ENCODE data around the gene ACSF2. TPM values are rescaled to one million over a fixed set of nuclear protein-coding genes. Genes with fewer than 3 reads are reported as not detected.

The ACSF2 gene
- total RNA-seq, 1 experiment from 2014 or later: 12.2 TPM

- Histone ChIP-seq H4K8ac (replicated peaks; ENCODE audit: insufficient read length, low read depth, low read length) (no peak overlapping the region), H3T11ph (ENCODE audit: low read length) (no peak overlapping the region), H3K27ac (ENCODE audit: insufficient read length, low read depth, low read length) (no peak overlapping the region), H2BK20ac (ENCODE audit: low read depth, low read length, poor library complexity, severe bottlenecking) (no peak overlapping the region), H2BK12ac (ENCODE audit: insufficient read length, low read depth, low read length) (no peak overlapping the region), H3K4me1 (ENCODE audit: insufficient read depth, low read length) (no peaks in the 10 kb centered on the region), H3K18ac (ENCODE audit: insufficient read length, low read depth, low read length) (no peak overlapping the region), H3K23ac (ENCODE audit: insufficient read length, low read depth, low read length) (no peak overlapping the region), H3K56ac (ENCODE audit: insufficient read length, low read depth, low read length) (no peak overlapping the region), H2AK5ac (ENCODE audit: insufficient read length, low read length) (no peak overlapping the region), H4K20me1 (ENCODE audit: control insufficient read depth, insufficient read depth, insufficient read length) (no peaks in the 10 kb centered on the region), H2BK5ac (ENCODE audit: insufficient read length, low read length) (no peak overlapping the region), H2BK15ac (ENCODE audit: low read depth, low read length) (no peak overlapping the region), H2AFZ (ENCODE audit: low read length) (no peak overlapping the region), H3K4ac (ENCODE audit: low read depth, low read length) (no peak overlapping the region), H3K27me3 (ENCODE audit: insufficient read depth, low read length) (no peaks in the 10 kb centered on the region), H3K9ac (ENCODE audit: extremely low read depth, insufficient read length, low read length) (no peak overlapping the region), H4K91ac (ENCODE audit: insufficient read length, low read depth, low read length) (no peak overlapping the region), H3K79me1 (ENCODE audit: insufficient read depth, low read depth, low read length, poor library complexity, severe bottlenecking) (no peaks in the 10 kb centered on the region), H4K5ac (ENCODE audit: insufficient read length, low read depth, low read length) (no peak overlapping the region), H3K23me2 (ENCODE audit: insufficient read length, low read depth, low read length, poor library complexity, severe bottlenecking) (no peaks in the 10 kb centered on the region), H3K9me3 (ENCODE audit: control insufficient read depth, low read depth, low read length) (no peaks in the 10 kb centered on the region), H3K79me2 (ENCODE audit: insufficient read depth, low read length) (no peaks in the 10 kb centered on the region), H3K14ac (ENCODE audit: insufficient read depth, low read length) (no peak overlapping the region), H3K4me2 (ENCODE audit: insufficient read depth, insufficient read length, low read length) (no peak overlapping the region), H2BK120ac (ENCODE audit: low read depth, low read length, poor library complexity, severe bottlenecking) (no peak overlapping the region)
- Mint-ChIP-seq H3K4me3 (no peak overlapping the region), H3K9me3 (no peaks in the 10 kb centered on the region), H3K27ac (no peak overlapping the region), H3K4me1 (peaks cover 11 to 12% of the 10 kb centered on the region in 2 experiments), H3K27me3 (ENCODE audit: low read depth) (no peaks in the 10 kb centered on the region), H3K36me3 (ENCODE audit: insufficient read depth in 1 of 3, low read depth in 3 of 3) (no peaks in the 10 kb centered on the region)
- WGBS (ENCODE audit: extremely low coverage, insufficient read length, low lambda C conversion rate): no CpG with 5 or more reads among the region's 4 CpGs
- DNase-seq: no peak
- no peak for TF ChIP-seq CTCF (conservative IDR thresholded peaks at IDR 0.05)
These were observed 13.0 kb downstream of the ACSF2 start for GRCh38 chr17:50439008-50439407.
